K562 treated with DMSO at 1 percent for 24 hours (cell line): ENCODE results near the gene ALDH16A1. TPM values are rescaled to one million over a fixed set of nuclear protein-coding genes. Genes with fewer than 3 reads are reported as not detected.

Source experiments
- total RNA-seq: library from RNA; unstranded; fragments of 300-600 nt; gene quantifications from 2 replicates; pipeline ENCODE4 v1.2.3, GENCODE V29; 2022; ENCODE audit warnings: low read depth; ENCODE audit not compliant: insufficient read depth

ALDH16A1 gene
- total RNA-seq, result 39.6 and 44.0 TPM in 2 replicates

DNA sequence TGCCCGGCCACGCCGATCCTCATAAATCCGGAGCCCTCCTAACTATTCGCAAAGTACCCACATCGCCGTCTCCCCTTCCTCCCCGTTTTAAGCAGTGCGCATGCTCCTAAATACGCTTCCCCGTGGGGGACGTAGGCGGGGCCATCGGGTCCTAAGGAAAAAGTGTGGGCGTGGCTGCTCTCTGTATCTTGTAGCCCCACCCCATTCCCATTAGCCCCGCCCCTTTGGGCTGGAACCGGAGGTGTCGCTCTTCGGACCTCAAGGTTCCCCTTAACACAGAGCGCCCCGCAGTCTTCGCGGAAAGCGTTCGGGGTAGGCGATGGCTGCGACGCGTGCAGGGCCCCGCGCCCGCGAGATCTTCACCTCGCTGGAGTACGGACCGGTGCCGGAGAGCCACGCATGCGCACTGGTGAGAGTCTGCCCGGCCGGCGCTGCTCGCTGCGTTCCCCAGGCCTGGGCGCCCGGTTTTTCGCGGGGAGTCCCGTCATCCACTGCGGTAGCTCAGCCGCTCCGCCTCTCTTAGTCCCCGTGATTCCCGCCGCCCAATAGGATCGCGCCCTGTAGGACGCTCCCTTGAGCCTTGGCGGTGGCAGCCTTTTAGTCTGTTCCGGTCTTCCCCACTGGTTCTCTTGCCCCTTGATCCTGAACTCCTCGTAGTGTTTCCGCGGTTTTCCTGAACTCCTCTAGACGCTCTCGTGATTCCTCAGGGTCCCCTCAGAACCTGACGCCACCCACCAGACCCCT, at the start of gene ALDH16A1:
Gene ALDH16A1 (plus strand): TSS at position 213 of the 744 bp plus-strand sequence. CDS start 107 bp downstream, at position 320.

DNA sequence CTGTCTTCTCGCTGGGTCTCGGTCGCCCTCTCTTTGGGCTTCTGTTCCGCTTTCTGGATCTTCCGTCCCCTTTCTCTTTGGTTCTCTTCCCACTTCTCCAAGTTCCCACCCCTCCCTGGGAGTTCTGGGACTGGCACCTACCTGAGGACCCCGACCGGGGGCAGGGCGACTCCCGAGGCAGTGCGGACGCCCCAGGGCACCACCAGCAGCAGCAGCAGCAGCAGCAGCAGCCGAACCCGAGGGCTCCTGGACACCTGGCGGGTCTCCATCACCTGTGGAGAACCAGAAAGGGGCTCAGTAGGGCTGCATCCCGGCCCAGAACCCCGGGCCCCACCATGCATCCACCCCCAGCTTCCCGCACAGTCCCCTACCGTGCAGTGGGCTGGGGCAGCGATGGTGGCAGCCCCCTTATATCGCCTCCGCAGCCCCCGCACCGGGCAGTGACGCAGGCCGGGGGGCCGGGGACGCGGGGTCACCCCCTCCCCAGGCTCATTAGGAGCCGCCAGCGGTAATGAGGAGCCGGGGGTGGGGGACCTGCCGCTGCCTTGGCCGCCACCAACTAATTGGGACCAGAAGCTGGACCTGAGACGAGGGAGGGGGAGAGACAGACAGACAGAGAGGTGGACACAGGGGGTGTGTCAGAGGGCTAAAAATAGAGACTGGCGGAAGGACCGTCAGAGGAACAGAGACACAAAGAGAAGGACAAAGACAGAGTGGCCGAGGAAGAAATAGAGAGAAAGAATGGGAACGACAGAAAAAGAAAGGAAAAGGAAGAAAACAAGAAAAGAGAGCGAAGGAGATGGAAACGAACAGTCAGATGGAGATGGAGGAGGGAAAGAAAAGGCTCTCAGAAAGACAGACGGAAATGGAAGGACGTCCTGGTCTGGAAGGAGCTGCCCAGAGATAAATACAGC, 29.7 kb upstream of the ALDH16A1 start, which contains the start of gene PTH2:
Gene PTH2 (minus strand): TSS at position 371 of the 914 bp plus-strand sequence. CDS start 102 bp downstream, at position 269.

DNA sequence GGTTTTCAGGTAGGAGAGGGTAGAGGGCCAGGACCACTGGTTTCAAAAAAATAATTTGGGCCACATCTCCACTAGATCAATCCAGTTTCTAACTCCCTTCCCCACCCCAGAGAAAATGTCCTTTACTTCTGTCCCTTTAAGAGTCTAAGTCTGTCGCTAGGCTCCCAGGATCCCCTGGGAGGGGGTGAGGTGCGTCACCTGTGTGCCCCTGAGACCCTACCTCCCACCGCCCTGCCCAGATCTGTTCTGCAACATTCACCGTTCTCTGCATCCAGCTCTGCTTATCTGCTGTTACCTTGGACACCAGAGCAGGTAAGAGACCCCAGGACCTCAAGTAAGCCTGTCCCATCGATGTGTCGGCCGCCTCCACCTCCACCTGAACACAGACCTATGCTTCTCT, 27.8 kb upstream of the ALDH16A1 start, which contains the start of gene GFY:
Gene GFY (plus strand): TSS at position 211 of the 400 bp plus-strand sequence. CDS start 1,043 bp downstream, outside the sequence.

DNA sequence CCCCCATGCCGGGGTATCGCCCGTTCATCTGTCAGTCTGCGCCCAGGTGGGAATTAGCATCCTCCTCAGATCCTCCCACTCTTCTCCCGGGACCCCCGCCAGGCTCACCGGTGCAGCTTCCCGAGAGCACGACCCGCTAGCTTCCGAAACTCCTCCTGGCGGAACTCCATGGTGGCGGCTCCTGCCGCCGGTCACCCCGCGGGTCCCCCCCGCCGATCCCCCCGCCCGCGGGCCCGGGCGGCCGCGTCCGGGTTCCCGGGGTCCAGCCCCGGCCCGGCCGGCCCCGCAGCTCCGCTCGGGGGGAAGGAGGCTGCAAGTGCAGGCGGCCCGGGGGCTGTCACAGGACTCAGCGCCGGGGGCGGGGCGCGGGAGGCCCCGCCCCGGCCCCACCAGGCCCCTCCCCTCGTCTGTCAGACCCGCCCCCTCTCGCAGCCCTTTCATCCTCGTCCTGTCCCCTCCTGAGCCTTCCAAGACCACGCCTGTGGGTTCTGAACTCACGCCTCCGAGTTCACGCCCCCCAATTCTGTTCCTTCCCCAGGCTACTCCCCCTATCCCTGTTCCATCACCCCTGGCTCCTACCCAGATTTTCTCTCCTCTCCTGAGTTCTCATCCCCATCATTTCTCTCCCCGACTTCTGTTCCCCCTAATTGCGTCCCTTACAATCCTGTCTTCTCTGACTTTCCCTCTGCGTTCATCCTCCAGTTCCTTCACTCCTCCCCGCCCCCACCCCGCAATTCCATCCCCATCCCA, 11.6 kb upstream of the ALDH16A1 start, which contains the start of gene SLC17A7:
Gene SLC17A7 (minus strand): TSS at position 318 of the 750 bp plus-strand sequence. CDS start 148 bp downstream, at position 170.

DNA sequence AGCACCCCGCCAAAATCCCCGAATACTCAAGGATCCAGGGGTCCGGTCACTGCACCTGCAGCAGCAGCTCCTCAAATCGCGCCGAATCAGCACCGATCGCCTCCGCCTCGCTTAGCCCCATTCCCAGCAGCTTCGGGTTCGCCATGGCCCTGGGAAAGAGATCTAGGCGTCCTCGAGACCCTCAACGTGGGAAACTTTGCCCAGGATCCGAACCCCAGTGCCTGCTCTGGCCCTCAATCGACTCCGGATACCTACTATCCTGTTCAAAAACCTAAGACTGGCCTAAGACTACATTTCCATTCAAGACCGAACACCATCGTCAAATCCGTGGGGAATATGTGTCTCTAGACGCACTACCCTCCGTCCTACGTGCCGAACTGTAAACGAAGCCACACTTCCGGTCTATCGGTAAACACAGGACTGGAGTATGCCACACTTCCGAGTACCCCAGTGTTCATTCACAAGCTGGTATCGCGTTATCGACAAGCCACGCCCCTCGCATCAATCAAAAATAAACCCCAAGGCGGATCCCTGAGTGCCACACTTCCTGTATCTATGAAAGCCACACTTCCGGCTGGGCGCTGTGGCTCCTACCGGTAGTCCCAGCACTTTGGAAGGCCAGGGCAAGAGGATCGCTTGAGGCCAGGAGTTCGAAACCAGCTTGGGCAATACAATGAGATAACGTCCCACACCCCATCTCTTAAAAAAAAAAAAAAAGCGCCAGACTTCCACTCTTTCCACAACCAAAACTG, 1.4 kb upstream of the ALDH16A1 start, which contains the start of gene PIH1D1:
Gene PIH1D1 (minus strand): TSS at position 385 of the 752 bp plus-strand sequence. CDS start 240 bp downstream, at position 145.

DNA sequence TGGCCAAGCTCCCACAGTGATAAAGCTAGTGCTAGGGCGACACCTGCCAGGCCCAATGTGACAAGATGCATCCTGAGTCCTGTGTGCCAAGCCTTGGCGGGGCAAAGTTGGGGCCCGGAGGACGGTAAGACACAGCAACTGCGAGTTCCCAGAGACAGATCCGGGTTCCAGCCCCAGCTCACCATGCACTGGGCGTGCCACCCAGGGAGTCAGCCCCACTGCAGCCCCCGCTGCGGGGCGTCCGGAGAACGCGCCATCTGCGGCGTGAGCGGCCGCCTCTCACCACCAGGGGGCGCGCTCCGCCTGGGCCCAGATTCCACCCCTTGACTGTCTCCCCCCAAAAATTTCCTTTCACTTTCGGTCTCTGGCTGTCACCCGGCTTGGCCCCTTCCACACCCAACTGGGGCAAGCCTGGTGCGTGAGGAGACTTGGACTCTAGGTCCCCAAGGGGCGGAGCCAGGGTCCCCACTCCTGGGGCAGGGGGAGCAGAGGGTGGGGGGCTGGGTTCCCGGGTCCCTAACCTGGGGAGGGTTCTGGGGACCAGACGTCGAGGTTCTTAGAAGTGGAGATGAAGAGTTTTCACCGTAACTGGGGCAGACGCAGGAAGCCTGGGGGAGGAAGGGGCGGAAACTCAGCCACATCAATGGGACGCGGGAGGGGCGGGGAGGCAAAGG, 21.0 kb downstream of the ALDH16A1 start, which contains the start of gene FLT3LG:
Gene FLT3LG (plus strand): TSS at position 348 of the 674 bp plus-strand sequence. CDS start 425 bp downstream, outside the sequence.

DNA sequence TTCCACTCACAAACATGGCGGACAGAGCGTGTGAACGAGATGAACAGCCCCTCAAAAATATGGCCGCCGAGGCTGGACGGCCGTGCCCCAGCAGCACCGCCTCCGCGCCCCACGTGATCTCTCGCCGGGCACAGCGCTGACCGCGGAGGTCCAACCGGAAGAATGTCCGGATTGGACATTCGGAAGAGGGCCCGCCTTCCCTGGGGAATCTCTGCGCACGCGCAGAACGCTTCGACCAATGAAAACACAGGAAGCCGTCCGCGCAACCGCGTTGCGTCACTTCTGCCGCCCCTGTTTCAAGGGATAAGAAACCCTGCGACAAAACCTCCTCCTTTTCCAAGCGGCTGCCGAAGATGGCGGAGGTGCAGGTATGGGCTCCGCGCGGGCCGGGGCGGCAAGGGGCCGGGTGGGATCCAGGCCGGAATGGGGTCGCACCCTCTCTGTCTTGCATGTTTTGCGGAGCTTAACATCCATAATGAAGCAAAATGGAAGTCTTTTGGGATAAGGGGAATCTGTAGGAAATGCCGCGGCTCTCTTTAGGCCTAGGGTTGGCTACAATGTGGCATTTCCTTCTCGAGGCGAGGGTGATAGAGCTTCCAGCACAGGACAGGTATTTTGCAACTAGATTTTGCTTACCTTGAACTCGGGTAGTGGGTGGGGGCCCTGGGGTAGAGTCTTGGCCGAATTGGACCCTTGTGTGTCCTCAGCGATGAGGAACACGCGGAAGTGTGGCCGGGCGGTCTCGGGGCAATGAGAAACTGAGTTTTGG, 34.4 kb downstream of the ALDH16A1 start, which contains the start of gene RPL13A:
Gene RPL13A (plus strand): TSS at position 332 of the 769 bp plus-strand sequence. CDS start 22 bp downstream, at position 354.

Other genes with a start within 250 kb of the ALDH16A1 start
- gene SLC6A16, start 128.0 kb upstream of the ALDH16A1 start, total RNA-seq, result 0.61 and 0.95 TPM in 2 replicates
- 30.7 and 44.8 TPM in 2 replicates for gene CD37, start 117.8 kb upstream of the ALDH16A1 start, total RNA-seq
- gene TEAD2, start 90.8 kb upstream of the ALDH16A1 start, total RNA-seq, result 14.9 and 17.3 TPM in 2 replicates
- gene DKKL1, start 89.3 kb upstream of the ALDH16A1 start, total RNA-seq, result 1.6 and 2.1 TPM in 2 replicates
- gene KASH5, start 65.0 kb upstream of the ALDH16A1 start, total RNA-seq, result 0.87 and 3.0 TPM in 2 replicates
- gene PTH2, start 29.8 kb upstream of the ALDH16A1 start, total RNA-seq, result not detected in 2 replicates
- 0.27 and 0.44 TPM in 2 replicates for gene GFY, start 27.8 kb upstream of the ALDH16A1 start, total RNA-seq
- gene SLC17A7, start 11.7 kb upstream of the ALDH16A1 start, total RNA-seq, result 13.7 and 13.9 TPM in 2 replicates
- gene PIH1D1, start 1.4 kb upstream of the ALDH16A1 start, total RNA-seq, result 161 and 190 TPM in 2 replicates
- gene FLT3LG, start 21.0 kb downstream of the ALDH16A1 start, total RNA-seq, result 14.1 and 27.0 TPM in 2 replicates
- 8,520 and 8,538 TPM in 2 replicates for gene RPL13A, start 34.4 kb downstream of the ALDH16A1 start, total RNA-seq
- gene RPS11, start 43.2 kb downstream of the ALDH16A1 start, total RNA-seq, result 6,778 and 6,779 TPM in 2 replicates
- gene FCGRT, start 59.4 kb downstream of the ALDH16A1 start, total RNA-seq, result 9.5 and 12.6 TPM in 2 replicates
- 7.0 and 7.2 TPM in 2 replicates for gene RCN3, start 74.8 kb downstream of the ALDH16A1 start, total RNA-seq
- gene NOSIP, start 127.3 kb downstream of the ALDH16A1 start, total RNA-seq, result 389 and 390 TPM in 2 replicates
- gene PRRG2, start 128.1 kb downstream of the ALDH16A1 start, total RNA-seq, result 0.47 and 0.51 TPM in 2 replicates
- gene PRR12, start 138.0 kb downstream of the ALDH16A1 start, total RNA-seq, result 18.3 and 18.5 TPM in 2 replicates
- gene RRAS, start 186.9 kb downstream of the ALDH16A1 start, total RNA-seq, result 42.8 and 46.4 TPM in 2 replicates
- gene SCAF1, start 189.0 kb downstream of the ALDH16A1 start, total RNA-seq, result 76.9 and 81.6 TPM in 2 replicates
- gene IRF3, start 212.6 kb downstream of the ALDH16A1 start, total RNA-seq, result 116 and 131 TPM in 2 replicates
- gene BCL2L12, start 212.7 kb downstream of the ALDH16A1 start, total RNA-seq, result 269 and 286 TPM in 2 replicates
- gene PRMT1, start 224.0 kb downstream of the ALDH16A1 start, total RNA-seq, result 183 and 212 TPM in 2 replicates
- 9.0 and 9.7 TPM in 2 replicates for gene ADM5, start 236.4 kb downstream of the ALDH16A1 start, total RNA-seq
- 7.8 and 8.0 TPM in 2 replicates for gene CPT1C, start 237.9 kb downstream of the ALDH16A1 start, total RNA-seq